WTC11 (cell line): Measurements from ENCODE around the gene DOK7.

Experiments
- AR ChIP-seq: fragments of 250-450 bp; sonication (Bioruptor Pico); IDR thresholded peaks from 2 replicates; pipeline ENCODE4 v1.9.0; 2021; ENCODE audit warnings: mild to moderate bottlenecking
- ATF6 ChIP-seq: sonication (generic); formaldehyde crosslinking; IDR thresholded peaks from 2 replicates; pipeline ENCODE4 v1.8.1; 2023; ENCODE audit warnings: mild to moderate bottlenecking, missing genetic modification reagents
- CTCF ChIP-seq: fragments of 200-600 bp; IDR thresholded peaks from 2 replicates; pipeline ENCODE4 v1.8.0; 2022; ENCODE audit warnings: antibody characterized with exemption
- ESRRA ChIP-seq: sonication (generic); formaldehyde crosslinking; IDR thresholded peaks from 2 replicates; pipeline ENCODE4 v1.8.1; 2022; ENCODE audit warnings: mild to moderate bottlenecking, missing genetic modification reagents, borderline replicate concordance
- IRF1 ChIP-seq: sonication (generic); formaldehyde crosslinking; IDR thresholded peaks from 2 replicates; pipeline ENCODE4 v1.8.0; 2023; ENCODE audit warnings: missing genetic modification reagents
- KAT7 ChIP-seq: sonication (generic); formaldehyde crosslinking; IDR thresholded peaks from 2 replicates; pipeline ENCODE4 v1.8.1; 2023; ENCODE audit warnings: missing genetic modification reagents, mild to moderate bottlenecking, borderline replicate concordance
- NFATC4 ChIP-seq: fragments of 250-450 bp; sonication (Bioruptor Pico); IDR thresholded peaks from 2 replicates; pipeline ENCODE4 v1.9.0; 2021; ENCODE audit warnings: mild to moderate bottlenecking
- NFYB ChIP-seq: sonication (generic); formaldehyde crosslinking; conservative IDR thresholded peaks from 2 replicates; pipeline ENCODE4 v1.8.0; 2022; ENCODE audit warnings: low read depth, missing genetic modification reagents
- USF2 ChIP-seq: sonication (generic); formaldehyde crosslinking; IDR thresholded peaks from 2 replicates; pipeline ENCODE4 v1.8.1; 2023; ENCODE audit warnings: mild to moderate bottlenecking, missing genetic modification reagents, moderate library complexity

- TF ChIP-seq KAT7 (CRISPR knock-in tag) (no peak), NFATC4 (no peak), CTCF (no peak), ESRRA (CRISPR knock-in tag) (no peak), ATF6 (no peak), NFYB (CRISPR knock-in tag) (no peak), AR (CRISPR knock-in tag) (no peak), USF2 (CRISPR knock-in tag) (no peak), IRF1 (CRISPR knock-in tag) (no peak)
Observed at GRCh38 chr4:3486541-3487540, 23.7 kb downstream of the DOK7 start.
